G401 (cell line): ENCODE results near the gene PNPLA1. TPM values are rescaled to one million over a fixed set of nuclear protein-coding genes. Genes with fewer than 3 reads are reported as not detected.

Experiments used
- DNase-seq: peaks from one replicate; pipeline ENCODE4 v3.0.0-alpha.2; 2015; ENCODE audit warnings: low spot score
- in situ Hi-C: cut with HindIII; loops from 2 replicates; pipeline ENCODE4 v1.10.0; 2016; ENCODE audit warnings: low sequenced_read_pairs, mixed read lengths
- total RNA-seq: library from RNA; depleted of rRNA; stranded (reverse); fragments of >200 nt; shearing (Covaris generic); gene quantifications from 2 replicates; pipeline ENCODE4 v1.2.3, GENCODE V29; 2014

Gene PNPLA1
- total RNA-seq, 1 experiment from 2014 or later: not detected

DNA sequence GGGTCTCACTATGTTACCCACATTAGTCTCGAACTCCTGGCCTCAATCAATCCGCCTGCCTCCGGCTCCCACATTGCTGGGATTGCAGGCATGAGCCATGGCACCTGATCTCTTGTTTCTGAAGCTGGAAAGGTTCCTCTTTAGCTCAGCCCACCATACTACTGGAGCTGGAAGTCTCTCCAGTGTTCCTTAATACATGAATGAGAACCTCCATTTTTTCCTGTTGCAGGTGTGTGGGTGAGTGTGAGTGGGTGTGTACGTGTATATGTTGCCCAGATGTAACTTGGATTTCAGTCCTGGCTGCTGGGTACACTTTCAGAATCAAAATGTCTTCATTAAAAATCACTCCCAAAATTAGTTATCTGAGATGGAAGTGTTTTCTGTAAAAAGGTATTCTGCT lies 11.1 kb downstream of the PNPLA1 start:
- in situ Hi-C loops: no loop called here
- DNase-seq: no peak

- in situ Hi-C loops: no loop called here
- DNase-seq: no peak
Measured at GRCh38 chr6:36283608-36284007, 13.7 kb downstream of the PNPLA1 start.

- no peak for DNase-seq
- in situ Hi-C loops: no loop called here
Measured at GRCh38 chr6:36284359-36284758, 14.5 kb downstream of the PNPLA1 start.

DNA sequence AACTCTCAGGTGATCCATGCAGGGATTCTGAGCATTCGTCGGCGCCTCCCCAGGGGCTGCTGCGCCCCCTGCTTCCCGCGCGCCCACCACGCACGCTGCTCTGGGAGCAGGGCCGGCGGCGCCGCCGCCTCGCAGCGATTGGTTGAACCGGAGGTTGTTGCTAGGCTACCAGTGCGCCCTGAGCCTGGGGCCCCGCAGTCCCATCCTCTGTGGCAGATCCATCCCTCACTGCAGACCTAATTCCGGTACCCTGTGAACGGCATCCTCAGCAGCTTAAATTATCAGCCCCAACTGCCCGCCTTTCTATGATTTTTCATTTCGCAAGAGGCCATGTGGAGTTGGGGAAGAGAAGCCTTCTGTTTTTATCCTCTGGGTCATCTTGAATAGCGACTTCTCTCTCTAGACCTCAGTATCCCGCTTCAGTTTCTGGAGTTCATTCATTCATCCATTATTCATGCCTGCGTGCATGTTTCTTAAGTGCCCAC lies 15.4 kb downstream of the PNPLA1 start:
- in situ Hi-C loops: no loop called here
- DNase-seq: peak; percentile 57

DNA sequence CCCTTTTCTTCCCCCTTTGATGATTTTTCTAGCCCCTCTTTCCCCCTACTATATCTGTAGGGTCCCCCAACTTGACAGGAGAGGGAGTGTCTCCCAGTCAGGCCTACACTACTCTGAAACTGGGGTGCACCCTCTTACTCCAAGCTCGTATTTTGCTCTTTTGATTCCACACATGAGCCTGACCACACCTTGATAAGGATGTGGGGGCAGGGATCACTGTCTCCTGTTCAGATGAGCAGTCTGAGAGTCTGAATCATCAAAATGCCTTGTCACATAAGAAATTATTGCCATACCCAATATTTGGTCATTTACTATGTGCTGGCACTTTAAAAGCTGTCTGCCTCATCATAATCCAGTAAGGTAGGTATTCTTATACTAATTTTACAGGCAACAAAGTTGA lies 15.9 kb downstream of the PNPLA1 start:
- in situ Hi-C loops: no loop called here
- peak; percentile 1 for DNase-seq

- DNase-seq: no peak
- in situ Hi-C loops: no loop called here
Measured at GRCh38 chr6:36286858-36287257, 17.0 kb downstream of the PNPLA1 start.

DNA sequence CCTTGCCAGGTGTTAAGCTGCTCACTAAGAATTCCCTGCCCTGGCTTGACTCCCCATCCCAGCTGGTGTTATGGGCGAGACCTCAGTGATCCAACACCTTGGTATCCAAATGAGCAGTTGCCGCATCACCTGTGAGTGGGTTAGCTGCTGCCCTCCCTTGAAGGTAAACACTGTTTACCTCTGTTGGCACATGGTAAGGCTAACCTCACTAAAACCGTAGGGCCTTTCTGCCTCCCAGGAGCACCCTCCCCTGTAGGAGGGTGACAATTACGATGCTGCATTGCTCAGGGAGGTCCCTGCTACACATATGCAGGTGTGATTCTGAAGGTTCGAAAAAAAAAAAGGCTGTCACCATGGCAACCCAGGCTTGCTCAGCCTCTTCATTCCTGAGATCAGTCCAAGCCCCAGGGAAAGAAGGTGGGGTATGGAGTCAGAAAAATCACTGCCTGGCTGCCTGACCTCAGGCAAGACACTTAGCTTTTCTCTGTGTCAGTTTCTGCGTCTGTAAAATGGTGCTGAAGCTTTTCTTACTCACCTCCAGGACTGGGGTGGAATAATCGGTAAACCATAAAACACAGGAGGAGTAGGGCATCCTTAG lies 19.5 kb downstream of the PNPLA1 start:
- in situ Hi-C loops: no loop called here
- no peak for DNase-seq

GRCh38 chr6:36290668-36291620 lies 21.1 kb downstream of the PNPLA1 start:
- in situ Hi-C loops: no loop called here
- no peak for DNase-seq

DNA sequence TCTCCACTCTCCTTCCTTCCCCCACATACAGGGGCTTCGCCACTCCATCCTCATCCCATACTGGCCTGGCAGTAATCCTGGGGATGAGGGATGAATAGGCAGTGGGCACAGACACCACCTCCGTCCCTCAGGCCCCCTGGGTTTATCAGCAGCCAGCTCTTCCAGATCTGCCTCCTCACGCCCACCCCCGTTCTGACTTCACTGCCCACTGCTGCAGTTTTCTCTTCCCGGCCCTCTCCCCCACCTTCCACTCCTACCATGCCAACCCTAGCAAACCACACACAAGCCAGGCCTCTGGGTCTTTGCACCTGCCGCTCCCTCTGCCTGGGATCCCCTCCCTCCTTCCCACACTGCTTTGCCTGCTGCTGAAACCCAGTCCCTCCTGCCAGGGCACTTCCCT lies 22.3 kb downstream of the PNPLA1 start:
- in situ Hi-C loops: no loop called here
- no peak for DNase-seq

DNA sequence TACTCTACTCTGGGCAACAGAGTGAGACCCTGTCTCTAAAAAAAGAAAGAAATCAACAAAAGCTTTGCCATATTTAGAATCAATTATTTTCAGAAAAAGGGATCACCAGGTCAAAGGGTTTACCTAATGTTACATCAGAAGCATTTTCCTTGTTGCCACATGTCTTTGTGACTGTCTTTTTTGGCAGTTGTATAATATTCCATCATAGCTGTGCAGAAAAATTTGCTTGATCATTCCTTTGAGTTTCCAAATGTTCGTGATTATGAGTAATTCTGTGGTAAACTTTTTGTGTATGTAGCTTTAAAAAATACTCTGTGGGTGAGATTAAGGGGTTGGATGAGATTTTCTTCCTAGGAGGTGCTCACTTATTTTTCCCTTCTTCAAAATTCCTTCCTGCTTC lies 26.4 kb downstream of the PNPLA1 start:
- in situ Hi-C loops: no loop called here
- DNase-seq: no peak

- in situ Hi-C loops: no loop called here
- no peak for DNase-seq
Measured at GRCh38 chr6:36297051-36297450, 27.2 kb downstream of the PNPLA1 start.

- no peak for DNase-seq
- in situ Hi-C loops: no loop called here
Measured at GRCh38 chr6:36297511-36297910, 27.7 kb downstream of the PNPLA1 start.

DNA sequence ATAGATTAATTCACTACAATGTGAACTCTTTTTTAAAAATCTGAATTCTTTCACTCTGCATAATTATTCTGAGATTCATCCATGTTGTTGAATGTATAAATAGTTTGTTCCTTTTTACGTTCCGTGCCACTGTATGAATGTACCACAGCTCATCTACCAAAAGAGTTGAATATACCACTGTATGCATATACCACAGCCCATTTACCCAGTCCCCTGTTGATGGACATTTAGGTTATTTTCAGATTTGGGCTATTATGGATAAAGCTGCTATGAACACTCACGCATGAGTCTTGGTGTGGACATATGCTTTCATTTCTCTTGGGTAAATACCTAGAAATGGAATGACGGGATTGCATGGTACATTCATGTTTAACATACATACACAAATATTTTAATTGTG lies 28.2 kb downstream of the PNPLA1 start:
- no peak for DNase-seq
- in situ Hi-C loops: no loop called here

DNA sequence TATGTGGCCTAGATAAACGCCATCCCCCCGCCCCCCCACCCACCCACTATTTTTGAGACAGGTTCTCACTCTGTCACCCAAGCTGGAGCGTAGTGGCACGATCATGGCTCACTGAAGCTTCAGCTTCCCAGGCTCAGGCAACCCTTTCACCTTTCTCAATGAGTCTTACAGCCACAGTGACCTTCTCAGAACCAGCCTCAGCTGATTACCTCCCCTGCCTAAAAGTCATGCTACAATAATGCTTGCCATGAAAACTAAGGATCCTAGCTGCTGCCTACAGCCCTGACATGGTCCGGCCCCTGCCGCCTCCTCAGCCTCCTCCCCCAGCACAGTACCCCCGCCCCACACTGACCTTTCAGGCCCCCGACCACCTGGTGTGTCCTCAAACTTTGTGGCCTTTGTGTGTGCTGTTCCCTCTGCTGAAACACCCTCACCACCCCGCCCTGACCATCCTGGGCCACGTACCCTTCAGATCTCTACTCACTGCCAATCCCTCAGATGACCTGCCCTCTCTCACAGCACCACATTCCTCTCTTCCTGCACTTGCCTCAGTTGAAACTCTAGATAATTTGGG lies 31.3 kb downstream of the PNPLA1 start:
- no peak for DNase-seq
- in situ Hi-C loops: no loop called here

DNA sequence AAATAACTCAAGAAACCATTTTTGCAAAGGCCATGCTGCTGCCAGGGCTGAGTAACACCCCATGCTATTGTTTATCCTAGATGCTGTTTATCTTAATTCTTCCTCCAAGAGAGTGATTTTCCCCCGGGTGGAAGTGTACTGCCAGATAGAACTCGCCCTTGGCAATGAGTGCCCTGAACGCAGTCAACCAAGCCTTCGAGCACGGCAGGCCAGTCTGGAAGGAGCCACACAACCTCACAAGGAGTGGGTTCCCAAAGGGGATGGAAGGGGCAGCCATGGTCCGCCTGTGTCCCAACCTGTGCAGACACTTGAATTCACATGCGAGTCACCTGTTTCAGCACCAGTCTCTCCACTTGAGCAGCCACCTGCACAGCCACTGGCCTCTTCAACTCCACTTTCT lies 31.9 kb downstream of the PNPLA1 start:
- no peak for DNase-seq
- in situ Hi-C loops: no loop called here

- in situ Hi-C loops: no loop called here
Measured at GRCh38 chr6:36302227-36302976, 32.5 kb downstream of the PNPLA1 start.

DNA sequence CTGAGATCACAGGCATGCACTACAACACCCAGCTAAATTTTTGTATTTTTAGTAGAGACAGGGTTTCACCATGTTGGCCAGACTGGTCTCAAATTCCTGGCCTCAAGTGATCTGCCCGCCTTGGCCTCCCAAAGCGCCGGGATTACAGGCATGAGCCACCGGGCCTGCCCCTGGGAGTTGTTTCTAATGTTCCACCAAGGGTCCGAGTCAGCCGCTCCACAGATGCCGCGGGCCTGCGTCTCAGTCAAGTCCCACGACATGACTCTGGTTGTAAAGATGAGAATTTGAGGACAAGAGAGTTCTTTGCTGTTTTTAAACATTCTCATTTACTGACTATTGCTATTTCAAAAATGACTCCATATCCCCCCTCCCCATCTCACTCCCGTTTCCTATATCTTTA lies 36.0 kb downstream of the PNPLA1 start:
- in situ Hi-C loops: no loop called here
- no peak for DNase-seq

More at GRCh38 chr6:36302227-36302976, 32.5 kb downstream of the PNPLA1 start:
- peak; percentile 83 for DNase-seq

- DNase-seq: no peak
- in situ Hi-C loops: no loop called here
Measured at GRCh38 chr6:36306375-36306774, 36.5 kb downstream of the PNPLA1 start.

DNA sequence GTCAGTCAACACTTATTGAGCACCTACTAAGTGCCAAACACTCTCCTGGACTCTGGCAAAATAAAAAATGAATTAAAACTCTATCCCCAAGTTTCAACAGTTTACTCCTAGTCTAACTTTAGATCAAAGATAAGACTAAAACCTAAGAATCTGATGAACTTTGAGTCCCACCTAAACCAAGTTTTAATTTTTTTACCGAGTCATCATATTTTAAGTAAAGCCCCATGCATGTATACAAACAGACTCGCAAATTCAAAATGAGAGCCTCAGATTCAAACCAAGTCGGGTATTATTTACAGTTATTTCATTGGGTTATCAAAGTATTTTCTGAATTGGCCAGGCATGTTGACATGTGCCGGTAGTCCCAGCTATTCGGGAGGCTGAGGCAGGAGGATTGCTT lies 38.7 kb downstream of the PNPLA1 start:
- in situ Hi-C loops: no loop called here
- DNase-seq: no peak

DNA sequence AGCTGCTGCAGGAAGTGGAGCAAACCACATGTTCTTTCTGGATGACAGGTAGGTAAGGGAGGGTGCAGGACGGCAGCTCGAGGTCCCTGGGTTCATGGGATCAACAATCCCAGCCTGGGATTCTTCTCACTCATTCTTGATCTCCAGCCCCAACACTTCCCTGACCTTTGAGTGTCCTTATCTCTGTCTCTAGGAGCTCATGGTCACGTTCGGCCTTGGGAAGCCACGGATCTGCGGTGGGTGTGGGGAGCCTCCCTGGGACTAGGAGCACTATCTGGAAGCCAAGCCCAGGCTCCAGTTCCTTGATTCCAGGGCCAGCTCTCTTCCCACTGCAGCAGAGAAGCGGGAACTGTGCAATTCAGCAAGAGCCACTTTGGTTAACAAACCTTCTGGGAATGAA lies 39.3 kb downstream of the PNPLA1 start:
- in situ Hi-C loops: no loop called here
- no peak for DNase-seq
